ENCODE measurements around the gene TCF19. TPM values are rescaled to one million over a fixed set of nuclear protein-coding genes. Genes with fewer than 3 reads are reported as not detected.

The TCF19 gene
- total RNA-seq, 1 experiment from 2014 or later: 47.5 TPM

- peak; percentile 46 for DNase-seq (ENCODE audit: low read depth)
Observed at GRCh38 chr6:31128093-31128676, 30.2 kb upstream of the TCF19 start.

- DNase-seq (ENCODE audit: low read depth): no peak
Observed at GRCh38 chr6:31129130-31129529, 29.3 kb upstream of the TCF19 start.

- no peak for DNase-seq (ENCODE audit: low read depth)
Observed at GRCh38 chr6:31130751-31131150, 27.6 kb upstream of the TCF19 start.

GRCh38 chr6:31131595-31131994 is 26.8 kb upstream of the TCF19 start:
- no peak for DNase-seq (ENCODE audit: low read depth)

GRCh38 chr6:31132806-31133205 is 25.6 kb upstream of the TCF19 start:
- no peak for DNase-seq (ENCODE audit: low read depth)

DNA sequence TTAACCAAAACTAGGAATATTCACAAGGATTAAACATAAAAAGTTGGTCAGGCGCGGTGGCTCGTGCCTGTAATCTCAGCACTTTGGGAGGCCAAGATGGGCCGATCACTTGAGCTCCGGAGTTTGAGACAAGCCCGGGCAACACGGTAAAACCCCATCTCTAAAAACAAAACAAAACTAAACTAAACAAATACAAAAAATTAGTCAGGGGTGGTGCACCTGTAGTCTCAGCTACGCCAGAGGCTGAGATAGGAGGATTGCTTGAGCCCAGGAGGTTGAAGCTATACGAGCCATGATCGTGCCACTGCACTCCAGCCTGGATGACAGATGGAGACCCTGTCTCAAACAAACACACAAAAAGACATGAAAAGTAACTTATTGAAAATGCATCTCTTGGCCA is 22.7 kb upstream of the TCF19 start:
- no peak for DNase-seq (ENCODE audit: low read depth)

DNA sequence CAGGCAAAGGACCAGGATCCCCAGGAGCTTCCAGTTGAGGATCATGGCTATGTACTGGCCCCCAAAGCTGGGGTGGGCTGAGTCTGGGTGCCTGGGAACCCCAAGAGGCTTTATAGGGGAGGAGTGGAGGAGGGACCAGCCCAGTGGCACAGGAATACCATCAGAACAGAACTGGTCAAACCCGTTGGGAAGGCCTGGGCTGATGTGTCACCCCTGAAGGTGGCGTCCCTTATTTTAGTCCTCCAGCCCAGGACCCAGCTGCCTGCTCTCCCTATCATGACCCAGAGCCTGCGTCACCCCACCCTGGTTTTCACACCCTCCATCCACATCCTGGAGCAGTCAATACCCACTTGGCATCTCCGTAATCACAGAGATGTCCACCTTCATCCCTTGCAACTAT is 19.4 kb upstream of the TCF19 start, which contains the start of gene PSORS1C2:
Gene PSORS1C2 (minus strand): TSS at position 85 of the 400 bp plus-strand sequence. CDS start 40 bp downstream, at position 45.
- DNase-seq (ENCODE audit: low read depth): no peak

DNA sequence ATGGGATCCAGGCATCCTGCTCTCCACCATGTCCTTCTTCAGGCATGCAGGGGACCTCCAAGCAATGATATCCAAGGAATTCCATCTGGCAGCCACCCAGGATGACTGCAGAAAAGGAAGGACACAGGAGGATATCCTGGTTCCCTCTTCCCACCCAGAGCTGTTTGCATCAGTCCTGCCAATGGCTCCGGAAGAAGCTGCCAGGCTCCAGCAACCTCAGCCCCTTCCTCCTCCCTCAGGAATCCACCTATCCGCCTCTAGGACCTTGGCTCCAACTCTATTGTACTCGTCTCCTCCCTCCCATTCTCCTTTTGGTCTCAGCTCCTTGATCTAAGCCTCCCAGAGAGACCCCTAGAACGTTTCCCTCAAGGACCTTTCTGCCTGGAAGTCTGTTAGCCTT is 18.8 kb upstream of the TCF19 start:
- DNase-seq (ENCODE audit: low read depth): no peak

GRCh38 chr6:31140643-31141042 is 17.7 kb upstream of the TCF19 start:
- DNase-seq (ENCODE audit: low read depth): no peak

GRCh38 chr6:31142361-31142761 is 16.0 kb upstream of the TCF19 start:
- DNase-seq (ENCODE audit: low read depth): no peak

- DNase-seq (ENCODE audit: low read depth): peak; percentile 80
Observed at GRCh38 chr6:31143148-31143547, 15.2 kb upstream of the TCF19 start.

DNA sequence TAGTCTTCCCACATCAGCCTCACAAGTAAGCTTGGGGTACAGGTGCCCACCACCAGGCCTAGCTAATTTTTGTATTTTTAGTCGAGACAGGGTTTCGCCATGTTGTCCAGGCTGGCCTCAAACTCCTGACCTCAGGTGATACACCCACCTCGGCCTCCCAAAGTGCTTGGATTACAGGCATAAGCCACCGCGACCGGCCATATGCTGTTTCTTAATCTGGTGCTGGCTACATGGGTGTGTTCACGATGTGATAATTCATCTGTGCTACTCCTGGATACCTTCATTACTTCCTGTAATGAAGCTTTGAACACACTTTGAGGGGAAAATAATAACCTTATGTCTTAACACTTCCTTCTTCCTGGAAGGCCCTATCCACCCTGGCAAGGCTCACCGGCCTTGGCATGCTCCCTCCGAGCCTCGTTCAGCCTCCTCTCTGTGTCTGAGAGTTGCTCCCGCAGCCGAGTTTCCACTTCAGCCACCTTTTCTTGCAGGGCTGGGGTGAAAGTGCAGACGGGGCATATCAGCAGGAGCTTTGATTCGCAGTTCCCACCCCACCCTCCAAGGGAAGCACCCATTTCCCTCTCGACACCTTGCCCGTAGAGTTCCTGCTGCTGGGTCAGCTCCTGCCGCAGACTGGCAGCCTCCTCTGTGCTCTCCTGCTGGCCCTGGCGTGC is 14.0 kb upstream of the TCF19 start:
- no peak for DNase-seq (ENCODE audit: low read depth)

DNA sequence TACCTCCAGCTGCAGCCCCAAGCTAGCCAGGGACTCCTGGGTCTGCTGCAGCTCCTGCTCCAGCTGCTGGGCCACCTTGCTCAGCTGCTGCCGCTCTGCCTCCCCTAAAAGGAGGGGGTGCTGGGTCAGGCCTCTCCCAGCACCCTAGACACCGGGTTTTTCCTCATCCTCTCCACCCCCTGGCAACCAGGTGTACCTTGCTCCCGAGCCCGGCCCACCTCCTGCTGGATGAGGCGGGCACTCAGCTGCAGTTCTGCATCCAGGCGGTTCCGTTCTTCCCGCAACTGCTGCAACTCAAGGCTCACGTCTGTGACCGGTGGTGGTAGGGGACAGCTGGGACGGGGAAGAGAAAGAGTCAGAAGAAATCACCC is 13.4 kb upstream of the TCF19 start:
- no peak for DNase-seq (ENCODE audit: low read depth)

GRCh38 chr6:31145386-31145785 is 13.0 kb upstream of the TCF19 start:
- DNase-seq (ENCODE audit: low read depth): no peak

DNA sequence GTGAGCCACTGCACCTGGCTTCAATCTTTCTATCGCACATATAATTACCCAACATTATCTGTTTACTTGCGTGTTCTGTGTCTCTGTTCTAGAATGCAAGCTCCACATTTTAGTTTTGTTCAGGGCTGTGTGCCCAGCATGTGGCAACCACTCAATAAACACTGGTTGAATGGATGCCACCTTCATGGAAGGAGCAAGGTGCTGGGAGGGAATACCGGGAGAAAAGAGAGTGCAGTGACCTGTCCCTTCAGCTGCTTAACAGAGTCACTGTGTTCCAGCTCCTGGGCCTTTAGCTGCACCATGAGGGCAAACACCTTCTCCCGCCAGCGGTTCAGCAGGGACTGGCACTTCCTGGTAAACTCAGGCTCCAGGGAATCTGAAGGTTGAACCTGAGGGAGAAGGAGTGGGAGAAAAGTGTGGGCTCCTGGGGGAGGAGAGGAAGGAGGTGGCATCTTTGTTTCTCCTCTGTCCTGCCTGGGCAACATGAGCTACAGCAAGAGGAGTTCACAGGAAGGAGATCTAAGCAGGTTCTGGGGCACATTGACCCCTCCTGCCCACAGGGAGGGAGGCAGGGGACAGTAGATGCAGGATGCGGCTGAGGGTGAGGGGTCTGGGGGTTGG is 8.5 kb upstream of the TCF19 start:
- DNase-seq (ENCODE audit: low read depth): no peak

GRCh38 chr6:31152781-31153180 is 5.6 kb upstream of the TCF19 start:
- no peak for DNase-seq (ENCODE audit: low read depth)

DNA sequence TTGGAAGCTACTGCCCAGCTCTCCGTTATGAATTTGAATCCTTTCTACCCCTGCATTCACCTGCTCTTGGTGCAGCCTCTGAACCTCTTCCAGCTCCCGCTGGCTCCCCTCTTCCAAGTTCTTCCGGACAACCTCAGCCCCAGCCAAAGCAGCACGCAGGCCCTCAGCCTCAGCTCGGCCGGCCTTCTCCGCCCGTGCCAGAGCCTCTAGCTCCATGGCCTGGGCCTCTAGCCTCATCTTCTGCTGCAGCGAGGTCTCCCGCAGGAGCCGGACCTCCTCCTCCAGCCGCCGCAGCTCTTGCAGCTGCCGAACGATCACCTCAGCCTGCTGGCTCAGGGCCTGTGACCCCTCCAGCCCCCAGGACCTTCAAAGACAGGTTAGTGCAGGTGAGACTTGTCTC is 4.0 kb upstream of the TCF19 start:
- DNase-seq (ENCODE audit: low read depth): no peak

DNA sequence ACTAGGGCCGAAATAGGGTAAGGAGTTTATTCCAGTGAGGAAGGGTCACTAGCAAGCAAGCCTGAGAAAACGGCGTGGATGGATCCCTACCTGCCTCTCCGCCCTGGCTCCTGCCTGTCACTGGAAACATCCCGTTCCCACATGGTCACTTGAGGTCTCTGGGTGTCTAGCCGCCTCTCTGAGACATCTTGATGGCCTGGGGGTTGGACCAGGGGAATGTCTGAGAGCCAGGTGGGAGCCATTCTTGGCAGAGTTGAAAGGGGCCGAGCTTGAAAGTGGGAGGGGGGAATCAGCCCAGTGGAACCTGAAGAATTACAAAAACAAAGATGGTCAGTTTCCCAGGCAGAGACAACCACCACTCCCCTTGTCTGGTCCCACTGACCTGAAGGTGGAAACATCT is 1.7 kb upstream of the TCF19 start:
- DNase-seq (ENCODE audit: low read depth): no peak

DNA sequence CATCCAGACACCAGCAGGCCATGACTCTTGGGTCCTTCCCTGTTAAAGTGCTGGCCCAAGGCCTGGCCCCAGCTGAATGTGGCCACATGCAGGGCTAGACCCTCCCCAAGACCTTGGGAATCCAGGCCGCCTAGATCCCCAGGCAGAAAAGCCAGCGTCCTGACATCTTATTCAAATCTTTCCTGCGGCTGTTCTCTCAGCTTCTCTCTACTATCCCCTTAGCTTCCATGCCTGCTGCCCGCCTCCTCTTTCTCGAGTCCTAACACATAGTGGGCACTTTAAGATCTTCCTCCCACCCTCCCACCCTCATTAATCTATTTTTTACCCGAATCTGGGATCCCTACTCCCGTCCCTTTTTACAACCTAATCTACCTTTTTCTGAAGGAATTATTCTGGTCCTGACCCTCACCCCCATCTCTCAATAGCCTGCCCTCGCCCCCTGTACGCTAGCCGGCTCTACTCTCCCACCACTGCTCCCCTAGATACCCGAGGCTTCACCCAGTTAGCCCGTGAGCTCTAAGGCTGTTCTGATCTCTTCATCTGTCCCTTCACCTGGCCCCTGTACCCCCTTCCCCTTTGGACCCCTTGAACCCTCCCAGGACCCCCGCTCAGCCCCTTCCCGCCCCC is 763 bp upstream of the TCF19 start, which contains the start of gene CCHCR1:
Gene CCHCR1 (minus strand): TSS at position 290 of the 627 bp plus-strand sequence. CDS start 202 bp downstream, at position 88.
- DNase-seq (ENCODE audit: low read depth): no peak

GRCh38 chr6:31158863-31159855 is 770 bp downstream of the TCF19 start:
- DNase-seq (ENCODE audit: low read depth): peak; percentile 52
